Type B pancreatic cell (in vitro differentiated cells): ENCODE results near the gene PAAF1. TPM values are rescaled to one million over a fixed set of nuclear protein-coding genes. Genes with fewer than 3 reads are reported as not detected.

Source experiments
- DNase-seq: peaks from one replicate; pipeline ENCODE4 v3.0.0; 2021; ENCODE audit warnings: mixed read lengths; ENCODE audit not compliant: unreplicated experiment; ENCODE audit errors: extremely low spot score
- H3K27ac Mint-ChIP-seq: 2 replicates; pipeline ENCODE4 v1.8.0; 2021; ENCODE audit warnings: mild to moderate bottlenecking, mixed read lengths
- H3K27me3 Mint-ChIP-seq: 2 replicates; pipeline ENCODE4 v1.8.0; 2021; ENCODE audit warnings: mixed read lengths
- H3K36me3 Mint-ChIP-seq: 2 replicates; pipeline ENCODE4 v1.8.0; 2021; ENCODE audit warnings: mixed read lengths
- H3K4me1 Mint-ChIP-seq: one replicate; pipeline ENCODE4 v1.8.0; 2021; ENCODE audit warnings: mixed read lengths; ENCODE audit not compliant: unreplicated experiment
- H3K4me3 Mint-ChIP-seq: 2 replicates; pipeline ENCODE4 v1.8.0; 2021; ENCODE audit warnings: mild to moderate bottlenecking, mixed read lengths
- H3K9me3 Mint-ChIP-seq: 2 replicates; pipeline ENCODE4 v1.8.0; 2021; ENCODE audit warnings: mixed read lengths
- total RNA-seq: library from RNA; stranded (reverse); gene quantifications from 2 replicates; pipeline ENCODE4 v1.2.1, GENCODE V29; 2021; ENCODE audit warnings: low replicate concordance
- TF ChIP-seq, protein P1 (sequence below): fragments of 200-600 bp; sonication (generic); conservative IDR thresholded peaks from 2 replicates; pipeline ENCODE4 v1.5.0; 2021; ENCODE audit warnings: antibody characterized with exemption, mild to moderate bottlenecking

The PAAF1 gene
- total RNA-seq, 1 donor from 2014 or later: 30.7 TPM

DNA sequence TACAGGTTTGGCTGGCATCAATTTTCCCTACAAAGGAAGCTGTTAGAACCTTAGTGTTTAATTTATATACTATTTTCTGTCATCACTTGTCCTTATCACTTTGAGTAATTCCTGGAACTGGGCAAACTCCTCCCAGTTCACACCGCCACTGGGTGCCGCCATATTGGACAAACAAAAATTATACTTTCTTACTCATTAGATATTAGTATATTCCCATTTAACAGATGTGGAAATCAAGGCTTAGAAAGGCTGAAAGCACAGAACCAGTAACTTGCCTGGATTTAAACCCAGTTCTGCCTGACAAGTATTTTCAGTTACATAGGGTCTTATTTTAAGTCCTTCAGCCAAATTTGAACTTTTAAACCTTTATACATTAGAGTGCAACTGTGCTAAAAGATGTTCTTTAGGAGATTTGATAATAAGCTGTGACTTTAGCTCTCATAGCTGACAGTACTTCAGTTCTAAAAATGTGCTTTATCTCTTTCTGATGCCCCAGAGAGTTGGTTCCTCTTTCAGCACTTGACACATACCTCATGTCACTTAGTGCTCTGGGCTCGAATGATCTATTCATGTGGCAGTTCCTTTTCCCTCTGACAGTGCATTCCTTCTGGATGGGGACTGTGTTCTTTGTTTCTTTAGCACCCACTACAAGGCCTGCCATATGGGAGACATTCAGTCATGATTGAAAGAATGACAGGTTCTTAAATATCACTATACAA is 25.6 kb upstream of the PAAF1 start:
- H3K36me3 Mint-ChIP-seq: peaks cover 7% of the 10 kb centered on the region
- DNase-seq: no peak
- no peak overlapping the region for H3K4me3 Mint-ChIP-seq
- TF ChIP-seq, protein P1, sequence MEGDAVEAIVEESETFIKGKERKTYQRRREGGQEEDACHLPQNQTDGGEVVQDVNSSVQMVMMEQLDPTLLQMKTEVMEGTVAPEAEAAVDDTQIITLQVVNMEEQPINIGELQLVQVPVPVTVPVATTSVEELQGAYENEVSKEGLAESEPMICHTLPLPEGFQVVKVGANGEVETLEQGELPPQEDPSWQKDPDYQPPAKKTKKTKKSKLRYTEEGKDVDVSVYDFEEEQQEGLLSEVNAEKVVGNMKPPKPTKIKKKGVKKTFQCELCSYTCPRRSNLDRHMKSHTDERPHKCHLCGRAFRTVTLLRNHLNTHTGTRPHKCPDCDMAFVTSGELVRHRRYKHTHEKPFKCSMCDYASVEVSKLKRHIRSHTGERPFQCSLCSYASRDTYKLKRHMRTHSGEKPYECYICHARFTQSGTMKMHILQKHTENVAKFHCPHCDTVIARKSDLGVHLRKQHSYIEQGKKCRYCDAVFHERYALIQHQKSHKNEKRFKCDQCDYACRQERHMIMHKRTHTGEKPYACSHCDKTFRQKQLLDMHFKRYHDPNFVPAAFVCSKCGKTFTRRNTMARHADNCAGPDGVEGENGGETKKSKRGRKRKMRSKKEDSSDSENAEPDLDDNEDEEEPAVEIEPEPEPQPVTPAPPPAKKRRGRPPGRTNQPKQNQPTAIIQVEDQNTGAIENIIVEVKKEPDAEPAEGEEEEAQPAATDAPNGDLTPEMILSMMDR: no peak
- no peak overlapping the region for H3K27ac Mint-ChIP-seq
- H3K9me3 Mint-ChIP-seq: no peaks in the 10 kb centered on the region
- peaks cover 3% of the 10 kb centered on the region for H3K4me1 Mint-ChIP-seq
- no peaks in the 10 kb centered on the region for H3K27me3 Mint-ChIP-seq

DNA sequence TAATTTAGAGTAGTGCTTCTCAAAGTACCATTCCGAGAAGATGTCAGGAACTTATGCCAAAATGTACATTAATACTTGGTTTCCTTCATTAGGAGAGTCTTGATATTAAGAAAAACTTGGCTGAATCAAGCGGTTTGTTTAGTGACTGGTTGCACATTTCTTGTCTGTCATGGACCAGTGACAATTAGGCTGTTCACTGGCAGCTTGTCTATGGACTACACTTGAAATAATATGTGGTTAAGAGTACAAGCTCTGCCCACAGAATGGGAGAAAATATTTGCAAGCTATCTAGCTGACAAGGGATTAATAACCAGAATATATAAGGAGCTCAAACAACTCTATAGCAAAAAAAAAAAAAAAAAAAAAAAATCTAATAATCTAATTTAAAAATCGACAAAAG is 24.8 kb upstream of the PAAF1 start:
- no peaks in the 10 kb centered on the region for H3K9me3 Mint-ChIP-seq
- DNase-seq: no peak
- no peaks in the 10 kb centered on the region for H3K27me3 Mint-ChIP-seq
- peaks cover 3% of the 10 kb centered on the region for H3K4me1 Mint-ChIP-seq
- no peak overlapping the region for H3K27ac Mint-ChIP-seq
- H3K36me3 Mint-ChIP-seq: peaks cover 6% of the 10 kb centered on the region
- TF ChIP-seq, protein P1: no peak
- H3K4me3 Mint-ChIP-seq: no peak overlapping the region

DNA sequence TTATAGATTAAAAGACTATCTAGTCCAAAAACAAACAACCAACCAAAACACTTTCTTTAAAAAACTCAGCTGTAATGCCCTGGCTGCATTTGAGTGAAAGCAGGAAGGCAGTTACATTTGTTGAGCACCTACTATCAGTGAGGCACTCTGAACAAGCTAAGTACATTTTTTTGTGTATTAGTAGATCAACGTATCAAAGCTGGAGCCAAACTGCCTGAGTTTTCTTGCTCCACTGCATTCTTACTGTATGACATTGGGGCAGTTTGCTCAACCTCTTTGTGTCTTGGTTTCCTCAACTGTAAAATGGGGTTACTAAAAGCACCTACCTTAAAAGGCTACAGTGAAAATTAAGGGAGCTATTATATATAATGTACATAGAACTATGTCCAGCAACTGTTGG is 22.1 kb upstream of the PAAF1 start:
- DNase-seq: no peak
- Mint-ChIP-seq H3K36me3 (peaks cover 11% of the 10 kb centered on the region), H3K4me1 (peaks cover 3% of the 10 kb centered on the region)

DNA sequence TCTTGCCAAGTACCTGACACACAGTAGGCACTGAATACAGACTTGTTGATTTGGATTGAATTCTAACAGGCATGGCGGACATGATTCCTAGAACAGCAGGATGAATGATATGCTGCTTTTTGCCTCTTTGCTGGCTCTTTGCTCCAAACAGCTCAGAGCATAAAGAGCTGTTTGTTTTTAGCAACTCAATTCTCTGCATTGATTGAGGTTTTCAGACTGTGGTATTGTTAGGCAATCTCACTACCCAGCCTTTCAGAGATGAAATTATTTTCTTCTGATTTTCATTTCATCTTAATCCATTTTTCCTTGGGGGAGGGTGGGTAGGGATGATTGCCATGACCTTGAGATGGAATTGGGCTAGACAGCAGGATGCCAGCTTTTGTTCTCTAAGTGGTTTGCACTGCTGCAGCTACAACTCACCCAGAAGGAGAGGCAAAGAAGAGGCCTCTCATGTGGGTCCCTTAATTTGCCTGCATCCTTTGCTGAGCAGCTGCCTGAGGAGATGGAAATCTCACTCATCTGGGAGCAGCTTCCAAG is 20.7 kb upstream of the PAAF1 start:
- peaks cover 3% of the 10 kb centered on the region for H3K4me1 Mint-ChIP-seq
- TF ChIP-seq, protein P1: no peak
- H3K4me3 Mint-ChIP-seq: no peak overlapping the region
- no peaks in the 10 kb centered on the region for H3K27me3 Mint-ChIP-seq
- H3K27ac Mint-ChIP-seq: no peak overlapping the region
- peaks cover 17% of the 10 kb centered on the region for H3K36me3 Mint-ChIP-seq
- DNase-seq: no peak
- no peaks in the 10 kb centered on the region for H3K9me3 Mint-ChIP-seq

More for the DNA sequence above, 22.1 kb upstream of the PAAF1 start:
- Mint-ChIP-seq H3K27me3 (no peaks in the 10 kb centered on the region), H3K4me3 (no peak overlapping the region), H3K9me3 (no peaks in the 10 kb centered on the region), H3K27ac (no peak overlapping the region)
- TF ChIP-seq, protein P1: no peak

DNA sequence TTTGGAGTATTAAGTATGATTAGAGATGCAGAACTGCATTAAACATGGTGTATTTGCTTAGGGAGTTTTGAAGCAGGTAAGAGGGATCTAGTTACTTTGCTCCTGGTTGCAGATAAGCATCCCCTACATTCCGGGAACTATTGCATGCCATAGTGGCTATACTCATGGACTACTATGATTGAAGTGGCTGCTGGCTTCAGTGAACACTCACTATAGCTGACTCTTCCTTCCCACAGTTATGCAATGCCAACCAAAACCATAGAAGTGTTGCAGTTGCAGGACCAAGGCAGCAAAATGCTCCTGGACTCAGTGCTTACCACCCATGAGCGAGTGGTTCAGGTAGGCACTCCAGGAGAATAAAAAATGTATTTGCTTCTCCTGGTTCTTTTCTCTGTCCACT is 17.1 kb upstream of the PAAF1 start:
- H3K27ac Mint-ChIP-seq: no peak overlapping the region
- TF ChIP-seq, protein P1: no peak
- H3K4me3 Mint-ChIP-seq: no peak overlapping the region
- peaks cover 27% of the 10 kb centered on the region for H3K36me3 Mint-ChIP-seq
- H3K27me3 Mint-ChIP-seq: no peaks in the 10 kb centered on the region
- H3K9me3 Mint-ChIP-seq: no peaks in the 10 kb centered on the region
- DNase-seq: no peak
- peaks cover 3% of the 10 kb centered on the region for H3K4me1 Mint-ChIP-seq
